IMR-90 (cell line): ENCODE measurements around the gene DPYD. TPM values are rescaled to one million over a fixed set of nuclear protein-coding genes. Genes with fewer than 3 reads are reported as not detected.

Experiments used
- ATAC-seq: fragments of 200-7000 bp; cut with Tn5 transposase; 2 replicates; pipeline ENCODE4 v1.9.1; 2020; ENCODE audit warnings: low read depth, mild to moderate bottlenecking, moderate library complexity
- BruUV-seq: library from RNA; stranded (reverse); fragments of 400-500 nt; replicated peaks from 2 replicates; lab custom pipeline; 2021; lab: Mats Ljungman, UMichigan
- CTCF ChIA-PET: fragments of 300-600 bp; formaldehyde crosslinking; extraction: SDS; loops from one replicate; lab custom pipeline; 2021; ENCODE audit warnings: antibody characterized with exemption; lab: Yijun Ruan, JAX
- POLR2A ChIA-PET: fragments of 300-600 bp; sonication (Branson Sonifier 250); formaldehyde crosslinking; loops from one replicate; lab custom pipeline; 2022; ENCODE audit warnings: antibody characterized with exemption; ENCODE audit not compliant: unreplicated experiment; lab: Charles Lee
- DNase-seq: peaks from one replicate; pipeline ENCODE4 v3.0.0; 2013
- H2AFZ ChIP-seq: replicated peaks from 2 replicates; pipeline ENCODE3; 2013; ENCODE audit warnings: low read length, mild to moderate bottlenecking; ENCODE audit not compliant: poor library complexity
- H2AK5ac ChIP-seq: 2 replicates; pipeline ENCODE4 v1.6.1; 2013; ENCODE audit warnings: low read depth, low read length, inconsistent platforms
- H2AK9ac ChIP-seq: replicated peaks from 2 replicates; pipeline ENCODE3; 2013; ENCODE audit warnings: mild to moderate bottlenecking, low read depth, low read length, moderate library complexity; ENCODE audit not compliant: poor library complexity
- H2BK120ac ChIP-seq: 2 replicates; pipeline ENCODE4 v1.6.1; 2013; ENCODE audit warnings: low read depth, low read length, inconsistent platforms
- H2BK15ac ChIP-seq: 3 replicates; pipeline ENCODE4 v1.6.1; 2013; ENCODE audit warnings: low read depth, low read length, inconsistent platforms
- H2BK20ac ChIP-seq: 2 replicates; pipeline ENCODE4 v1.6.1; 2013; ENCODE audit warnings: low read depth, mild to moderate bottlenecking, inconsistent platforms, low read length, moderate library complexity
- H2BK5ac ChIP-seq: 2 replicates; pipeline ENCODE4 v1.6.1; 2013; ENCODE audit warnings: mild to moderate bottlenecking, low read depth, low read length, inconsistent platforms; ENCODE audit not compliant: poor library complexity, severe bottlenecking
- H3K14ac ChIP-seq: replicated peaks from 2 replicates; pipeline ENCODE4 v1.6.1; 2013; ENCODE audit warnings: low read depth, low read length, inconsistent platforms
- H3K18ac ChIP-seq: 2 replicates; pipeline ENCODE4 v1.6.1; 2013; ENCODE audit warnings: low read depth, low read length, control low read depth
- H3K23ac ChIP-seq: 2 replicates; pipeline ENCODE4 v1.6.1; 2013; ENCODE audit warnings: low read depth, low read length, inconsistent platforms
- H3K27ac ChIP-seq: 2 replicates; pipeline ENCODE4 v1.5.1; 2013; ENCODE audit warnings: mild to moderate bottlenecking, control low read depth, low read length; ENCODE audit not compliant: insufficient read depth
- H3K27me3 ChIP-seq: 2 replicates; pipeline ENCODE4 v1.6.1; 2013; ENCODE audit warnings: low read length; ENCODE audit not compliant: control insufficient read depth, insufficient read depth
- H3K36me3 ChIP-seq: 2 replicates; pipeline ENCODE4 v1.6.1; 2013; ENCODE audit warnings: low read length, mixed read lengths; ENCODE audit not compliant: control insufficient read depth, insufficient read depth
- H3K4ac ChIP-seq: 2 replicates; pipeline ENCODE4 v1.6.1; 2013; ENCODE audit warnings: low read depth, low read length, inconsistent platforms
- H3K4me1 ChIP-seq: 2 replicates; pipeline ENCODE4 v1.6.1; 2013; ENCODE audit warnings: low read length, mixed read lengths; ENCODE audit not compliant: control insufficient read depth, insufficient read depth
- H3K4me2 ChIP-seq: 2 replicates; pipeline ENCODE4 v1.6.1; 2013; ENCODE audit warnings: low read depth, mild to moderate bottlenecking, control low read depth, low read length, moderate library complexity
- H3K4me3 ChIP-seq: 2 replicates; pipeline ENCODE4 v1.5.1; 2013; ENCODE audit warnings: low read depth, mild to moderate bottlenecking, control low read depth, low read length, moderate library complexity; ENCODE audit not compliant: insufficient read depth
- H3K56ac ChIP-seq: 2 replicates; pipeline ENCODE4 v1.6.1; 2013; ENCODE audit warnings: low read length, inconsistent platforms; ENCODE audit not compliant: insufficient read depth; ENCODE audit errors: extremely low read depth
- H3K79me1 ChIP-seq, 2 experiments: 2 replicates each; pipeline ENCODE4 v1.6.1; 2013; ENCODE audit warnings: low read length in 2 of 2, inconsistent platforms in 1 of 2, low read depth in 1 of 2
- H3K9ac ChIP-seq: 2 replicates; pipeline ENCODE4 v1.6.1; 2013; ENCODE audit warnings: low read depth, low read length, control low read depth
- H3K9me1 ChIP-seq: 2 replicates; pipeline ENCODE4 v1.6.1; 2013; ENCODE audit warnings: low read length, inconsistent platforms; ENCODE audit not compliant: insufficient read depth
- H3K9me3 ChIP-seq: 2 replicates; pipeline ENCODE4 v1.6.1; 2013; ENCODE audit warnings: low read length; ENCODE audit not compliant: control insufficient read depth, insufficient read depth
- H4K20me1 ChIP-seq: 2 replicates; pipeline ENCODE4 v1.6.1; 2013; ENCODE audit warnings: low read length, inconsistent platforms; ENCODE audit not compliant: insufficient read depth
- H4K5ac ChIP-seq: 2 replicates; pipeline ENCODE4 v1.6.1; 2013; ENCODE audit warnings: mild to moderate bottlenecking, low read depth, low read length, control low read depth
- H4K8ac ChIP-seq, 2 experiments: 2 replicates each; pipeline ENCODE4 v1.6.1; 2013; ENCODE audit warnings: low read depth in 2 of 2, low read length in 2 of 2, control low read depth in 1 of 2, inconsistent platforms in 1 of 2
- H4K91ac ChIP-seq: 2 replicates; pipeline ENCODE4 v1.6.1; 2013; ENCODE audit warnings: low read depth, low read length, inconsistent platforms; ENCODE audit not compliant: insufficient read depth
- BHLHE40 ChIP-seq: fragments of 150-350 bp; IDR thresholded peaks from 2 replicates; pipeline ENCODE4 v1.6.1; 2016; ENCODE audit warnings: mild to moderate bottlenecking, low read depth, low read length
- NFE2L2 ChIP-seq: fragments of 150-350 bp; IDR thresholded peaks from 2 replicates; pipeline ENCODE4 v1.6.1; 2016; ENCODE audit warnings: low read depth, mild to moderate bottlenecking, low read length
- RAD21 ChIP-seq: IDR thresholded peaks from 2 replicates; pipeline ENCODE4 v1.6.1; 2012; ENCODE audit warnings: low read length, improper control_type of control experiment
- WGBS, 2 experiments: methylation state at CpG; one replicate each; pipeline versions ENCODE4 v1.1.5 to v1.1.7; 2013; ENCODE audit warnings: missing lambda C conversion rate in 2 of 2; ENCODE audit not compliant: insufficient read length in 1 of 2; ENCODE audit errors: extremely low coverage in 2 of 2; 5-methylcytosine and 5-hydroxymethylcytosine counted together
- dilution Hi-C: fragments of 300-500 bp; cut with HindIII; formaldehyde crosslinking; loops from one replicate; pipeline ENCODE4 v1.14.3; 2018; ENCODE audit warnings: low sequenced_read_pairs; ENCODE audit not compliant: unreplicated experiment
- in situ Hi-C: fragments of 300-500 bp; cut with MboI; formaldehyde crosslinking; loops from 3 replicates; pipeline ENCODE4 v1.14.3; 2019; ENCODE audit warnings: low sequenced_read_pairs, inconsistent platforms, mixed read lengths
- intact Hi-C: fragments of 100-400 bp; cut with micrococcal nuclease; formaldehyde crosslinking; loops from 2 replicates; pipeline ENCODE4 v1.10.0; 2022
- polyA plus RNA-seq, 3 experiments: library from polyadenylated mRNA; depleted of rRNA; stranded (reverse); fragments of >200 nt; gene quantifications; 2 replicates each; pipeline ENCODE4 v1.2.3, GENCODE V29; 2012; ENCODE audit warnings: low replicate concordance in 1 of 3
- total RNA-seq: library from RNA; depleted of rRNA; stranded (reverse); fragments of >200 nt; gene quantifications from 2 replicates; pipeline ENCODE4 v1.2.3, GENCODE V29; 2012

DPYD gene
- total and polyA plus RNA-seq, 2 of the 4 experiments (the other 2 are of a cell fraction) = 9.3 to 47.3 TPM

GRCh38 chr1:97056386-97056785, 864.4 kb downstream of the DPYD start:
- no peak overlapping the region for H3K4ac ChIP-seq
- no peak overlapping the region for H2BK120ac ChIP-seq
- no peak overlapping the region for H3K14ac ChIP-seq
- 71% methylated on average over 1 of the region's 2 CpGs; no CpG with 5 or more reads in 1 of the 2 experiments for WGBS, 2 experiments
- no peak overlapping the region for H2AFZ ChIP-seq
- H2BK20ac ChIP-seq = no peak overlapping the region
- ChIA-PET POLR2A (no interaction called here), CTCF (no interaction called here)
- peaks cover 9% of the 10 kb centered on the region for H3K9me3 ChIP-seq
- H2BK15ac ChIP-seq = no peak overlapping the region
- no peak overlapping the region for H3K27ac ChIP-seq
- H4K91ac ChIP-seq = no peak overlapping the region
- no peak overlapping the region for H3K9ac ChIP-seq
- H3K18ac ChIP-seq = no peak overlapping the region
- dilution Hi-C loops = no loop called here
- H3K4me1 ChIP-seq = no peaks in the 10 kb centered on the region
- H3K9me1 ChIP-seq = no peaks in the 10 kb centered on the region
- no peak overlapping the region for H2BK5ac ChIP-seq
- no peak overlapping the region for H2AK5ac ChIP-seq
- intact Hi-C loops = no loop called here
- H3K27me3 ChIP-seq = no peaks in the 10 kb centered on the region
- TF ChIP-seq RAD21 = no peak
- TF ChIP-seq NFE2L2 = no peak
- TF ChIP-seq BHLHE40 = no peak
- H3K79me1 ChIP-seq = no peaks in the 10 kb centered on the region
- H4K8ac ChIP-seq = no peak overlapping the region
- ATAC-seq = no peak
- H3K4me3 ChIP-seq = no peak overlapping the region
- in situ Hi-C loops = no loop called here
- no TSS peak for BruUV-seq
- H3K36me3 ChIP-seq = no peaks in the 10 kb centered on the region
- DNase-seq = no peak
- H4K20me1 ChIP-seq = no peaks in the 10 kb centered on the region
- no peak overlapping the region for H4K5ac ChIP-seq
- H3K56ac ChIP-seq = no peak overlapping the region
- no peak overlapping the region for H3K4me2 ChIP-seq
- no peak overlapping the region for H2AK9ac ChIP-seq
- H3K23ac ChIP-seq = no peak overlapping the region
